LNCaP clone FGC (cell line): ENCODE measurements around the gene ZMYND19.

Experiments
- DNase-seq: peaks from one replicate; pipeline ENCODE4 v3.0.0-alpha.2; 2011; ENCODE audit warnings: low read depth
- H3K4me3 ChIP-seq: 2 replicates; pipeline ENCODE4 v1.5.1; 2011; ENCODE audit warnings: mild to moderate bottlenecking, low read depth, low read length, control low read depth
- CTCF ChIP-seq: IDR thresholded peaks from 2 replicates; pipeline ENCODE4 v1.5.1; 2012; ENCODE audit warnings: mild to moderate bottlenecking; ENCODE audit not compliant: control insufficient read depth, insufficient read depth; ENCODE audit errors: extremely low read depth

Gene ZMYND19

DNA sequence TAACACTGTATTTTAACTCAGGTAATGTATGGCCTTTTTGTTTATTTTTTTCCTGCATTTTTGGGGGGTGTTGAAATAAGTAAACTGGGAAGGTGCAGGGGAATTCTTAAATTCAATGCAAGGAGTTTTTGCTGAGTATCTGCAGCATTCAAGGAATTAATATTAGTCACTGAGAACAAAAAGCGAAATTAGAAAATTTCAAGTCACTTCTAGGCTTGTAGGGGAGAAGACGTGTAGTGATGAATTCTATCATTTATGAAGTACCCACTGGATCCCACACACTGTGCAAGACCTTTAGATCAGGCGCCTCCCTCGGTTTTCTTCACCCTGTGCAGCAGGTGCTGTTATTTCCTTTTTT lies 29.7 kb upstream of the ZMYND19 start:
- no peak for DNase-seq
- H3K4me3 ChIP-seq, result peak overlapping the region; percentile 88
- TF ChIP-seq CTCF, result no peak

- peak overlapping the region; percentile 88 for H3K4me3 ChIP-seq
- DNase-seq, result no peak
- no peak for TF ChIP-seq CTCF
Observed at GRCh38 chr9:137619240-137620047, 29.1 kb upstream of the ZMYND19 start.

- peak; percentile 31 for DNase-seq
- 0 out of 2 replicates have a peak, but pooled peaks have one; percentile 16 for TF ChIP-seq CTCF
- peak within 1 kb of the TSS; percentile 88 for H3K4me3 ChIP-seq
Observed at GRCh38 chr9:137618105-137619067, 28.1 kb upstream of the ZMYND19 start, which contains the start of gene EHMT1. Gene EHMT1 (plus strand): TSS chr9:137619005. CDS start chr9:137619029, 24 bp downstream.

DNA sequence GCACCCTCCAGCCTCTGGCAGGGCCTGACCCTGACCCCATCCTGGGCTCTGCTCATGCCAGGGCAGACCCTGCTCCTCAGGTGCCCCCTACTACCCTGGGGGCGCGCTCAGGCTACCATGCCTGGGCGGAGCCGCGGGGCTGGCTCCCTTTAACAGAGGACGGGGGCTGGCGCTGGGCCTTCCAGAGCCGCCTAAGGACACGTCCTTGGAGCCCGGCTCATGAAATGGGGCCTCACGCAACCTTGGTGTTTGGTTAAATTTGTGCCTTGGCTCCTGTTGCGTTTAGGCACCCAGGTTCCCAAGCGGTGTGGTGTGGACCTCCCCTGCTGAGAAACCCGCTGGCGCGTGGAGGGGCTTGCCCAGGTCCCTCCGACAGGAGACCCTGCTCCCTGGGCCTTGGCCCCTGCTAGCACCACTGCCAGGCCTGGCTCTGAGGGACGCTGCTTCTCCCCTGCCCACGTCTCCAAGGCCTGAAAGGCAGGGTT lies 25.1 kb upstream of the ZMYND19 start:
- TF ChIP-seq CTCF, result no peak
- no peak for DNase-seq
- no peak overlapping the region for H3K4me3 ChIP-seq

DNA sequence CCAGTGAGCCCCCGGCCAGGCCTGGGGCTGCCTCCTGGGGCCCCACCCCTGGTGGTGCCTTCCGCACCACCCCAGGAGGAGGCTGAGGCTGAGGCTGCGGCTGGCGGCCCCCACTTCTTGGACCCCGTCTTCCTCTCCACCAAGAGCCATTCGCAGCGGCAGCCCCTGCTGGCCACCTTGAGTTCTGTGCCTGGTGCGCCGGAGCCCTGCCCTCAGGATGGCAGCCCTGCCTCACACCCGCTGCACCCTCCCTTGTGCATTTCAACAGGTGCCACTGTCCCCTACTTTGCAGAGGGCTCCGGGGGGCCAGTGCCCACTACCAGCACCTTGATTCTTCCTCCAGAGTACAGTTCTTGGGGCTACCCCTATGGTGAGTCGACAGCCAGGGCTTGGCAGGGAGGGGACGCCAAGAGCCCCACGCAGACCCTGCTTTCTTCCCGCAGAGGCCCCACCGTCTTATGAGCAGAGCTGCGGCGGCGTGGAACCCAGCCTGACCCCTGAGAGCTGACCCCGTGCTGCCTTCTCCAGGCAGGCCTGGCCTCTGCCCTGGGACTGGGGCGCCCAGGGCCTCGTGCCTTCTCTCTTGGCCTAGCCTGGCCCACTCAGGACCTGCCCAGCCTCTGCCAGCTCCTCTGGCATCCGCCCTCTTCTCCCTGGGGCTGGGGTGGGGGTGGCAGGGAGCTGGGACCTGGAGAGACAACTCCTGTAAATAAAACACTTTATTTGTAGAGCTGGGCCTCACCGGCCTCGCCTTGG lies 24.5 kb upstream of the ZMYND19 start:
- H3K4me3 ChIP-seq, result no peak overlapping the region
- DNase-seq, result no peak
- 0 out of 2 replicates have a peak, but pooled peaks have one; percentile 7 for TF ChIP-seq CTCF
